OCI-LY7 (cell line): ENCODE measurements around the gene LHFPL2. TPM values are rescaled to one million over a fixed set of nuclear protein-coding genes. Genes with fewer than 3 reads are reported as not detected.

Source experiments
- BruUV-seq: library from RNA; stranded (reverse); fragments of 400-500 nt; replicated peaks from 2 replicates; lab custom pipeline; 2021; lab: Mats Ljungman, UMichigan
- CTCF ChIA-PET: fragments of 300-600 bp; sonication (Branson Sonifier 250); formaldehyde crosslinking; loops from one replicate; lab custom pipeline; 2022; ENCODE audit warnings: antibody characterized with exemption; ENCODE audit not compliant: unreplicated experiment; lab: Charles Lee
- POLR2A ChIA-PET: fragments of 300-600 bp; sonication (Branson Sonifier 250); formaldehyde crosslinking; loops from one replicate; lab custom pipeline; 2022; ENCODE audit warnings: antibody characterized with exemption; lab: Charles Lee
- DNase-seq: peaks from one replicate; pipeline ENCODE4 v3.0.0-alpha.2; 2015; ENCODE audit warnings: low spot score
- H2AFZ ChIP-seq: fragments of 200-600 bp; sonication (generic), shearing (Covaris generic); 2 replicates; pipeline ENCODE4 v1.6.1; 2014; ENCODE audit warnings: mild to moderate bottlenecking, antibody characterized with exemption, low read length, moderate library complexity
- H3K27ac ChIP-seq: fragments of 200-600 bp; sonication (generic); 2 replicates; pipeline ENCODE4 v1.5.1; 2014; ENCODE audit warnings: mixed run types, low read depth, mild to moderate bottlenecking, moderate library complexity, low read length, inconsistent platforms; ENCODE audit not compliant: poor library complexity, severe bottlenecking
- H3K36me3 ChIP-seq: fragments of 200-600 bp; sonication (generic); 2 replicates; pipeline ENCODE4 v1.6.1; 2014; ENCODE audit warnings: mild to moderate bottlenecking, antibody characterized with exemption, low read length, moderate library complexity, mixed read lengths; ENCODE audit not compliant: insufficient read depth
- H3K4me1 ChIP-seq: fragments of 200-600 bp; sonication (generic); 2 replicates; pipeline ENCODE4 v1.5.1; 2014; ENCODE audit warnings: mild to moderate bottlenecking, low read length; ENCODE audit not compliant: insufficient read depth, poor library complexity, severe bottlenecking
- H3K4me2 ChIP-seq: fragments of 200-600 bp; sonication (generic); 2 replicates; pipeline ENCODE4 v1.6.1; 2014; ENCODE audit warnings: mild to moderate bottlenecking, low read length
- H3K4me3 ChIP-seq: fragments of 200-600 bp; sonication (generic); 2 replicates; pipeline ENCODE4 v1.5.1; 2014; ENCODE audit warnings: mild to moderate bottlenecking, low read depth, low read length; ENCODE audit not compliant: poor library complexity, severe bottlenecking
- H3K79me2 ChIP-seq: fragments of 200-600 bp; sonication (generic); 2 replicates; pipeline ENCODE4 v1.6.1; 2016; ENCODE audit warnings: low read depth, mild to moderate bottlenecking, low read length, moderate library complexity, mixed read lengths; ENCODE audit not compliant: insufficient read depth
- H3K9me2 ChIP-seq: fragments of 200-600 bp; sonication (generic); 2 replicates; pipeline ENCODE4 v1.6.1; 2016; ENCODE audit warnings: mild to moderate bottlenecking, low read length, mixed read lengths; ENCODE audit not compliant: insufficient read depth
- H3K9me3 ChIP-seq: fragments of 200-600 bp; sonication (generic); 2 replicates; pipeline ENCODE4 v1.6.1; 2014; ENCODE audit warnings: mild to moderate bottlenecking, mixed run types, low read length, mixed read lengths
- H4K20me1 ChIP-seq: fragments of 200-600 bp; sonication (generic); 2 replicates; pipeline ENCODE4 v1.6.1; 2014; ENCODE audit warnings: mild to moderate bottlenecking, antibody characterized with exemption, low read length, moderate library complexity, mixed read lengths; ENCODE audit not compliant: insufficient read depth
- CTCF ChIP-seq: fragments of 200-600 bp; sonication (generic); conservative IDR thresholded peaks from 2 replicates; pipeline ENCODE4 v1.5.1; 2014; ENCODE audit warnings: mild to moderate bottlenecking, antibody characterized with exemption, low read length, moderate library complexity, mixed read lengths
- EZH2phosphoT487 ChIP-seq: fragments of 200-600 bp; sonication (generic); IDR thresholded peaks from 2 replicates; pipeline ENCODE4 v1.6.1; 2018; ENCODE audit warnings: low read depth, borderline replicate concordance, mild to moderate bottlenecking, mixed run types, antibody characterized with exemption, low read length, moderate library complexity, mixed read lengths
- intact Hi-C: fragments of 100-400 bp; cut with micrococcal nuclease; formaldehyde crosslinking; loops from one replicate; pipeline ENCODE4 v1.10.0; 2022; ENCODE audit not compliant: unreplicated experiment
- total RNA-seq, 2 experiments: library from RNA; depleted of rRNA in 1 of 2; stranded (reverse); fragments of >200 nt in 1 of 2; shearing (Covaris generic) in 1 of 2; gene quantifications; 2 replicates each; pipeline ENCODE4 v1.2.3, GENCODE V29; 2014 to 2022

The LHFPL2 gene
- total RNA-seq, 2 experiments from 2014 or later: 12.2 to 24.0 TPM

- Histone ChIP-seq H2AFZ (no peak overlapping the region), H3K4me2 (no peak overlapping the region), H3K79me2 (no peaks in the 10 kb centered on the region), H3K27ac (no peak overlapping the region), H3K4me1 (no peaks in the 10 kb centered on the region), H3K9me3 (no peaks in the 10 kb centered on the region), H4K20me1 (no peaks in the 10 kb centered on the region), H3K36me3 (peaks cover 85% of the 10 kb centered on the region), H3K4me3 (no peak overlapping the region), H3K9me2 (no peaks in the 10 kb centered on the region)
- no TSS peak for BruUV-seq
- intact Hi-C loops: no loop called here
- TF ChIP-seq EZH2phosphoT487 (no peak), CTCF (no peak)
- no peak for DNase-seq
- POLR2A ChIA-PET: no interaction called here
- CTCF ChIA-PET: no interaction called here
Measured at GRCh38 chr5:78628270-78628992, 20.1 kb downstream of the LHFPL2 start.

GRCh38 chr5:78627766-78628165 is 20.8 kb downstream of the LHFPL2 start:
- ChIA-PET CTCF (no interaction called here), POLR2A (interaction anchor here (0.6 kb wide), 1 partner anchor 101 kb away, joined by 4 read pairs; no protein-coding TSS in a partner anchor)
- intact Hi-C loops: no loop called here
- no TSS peak for BruUV-seq
- Histone ChIP-seq H2AFZ (no peak overlapping the region), H3K36me3 (peaks cover 83% of the 10 kb centered on the region), H3K27ac (no peak overlapping the region), H3K79me2 (no peaks in the 10 kb centered on the region), H3K4me2 (no peak overlapping the region), H4K20me1 (no peaks in the 10 kb centered on the region), H3K4me3 (no peak overlapping the region), H3K9me3 (no peaks in the 10 kb centered on the region), H3K4me1 (no peaks in the 10 kb centered on the region), H3K9me2 (no peaks in the 10 kb centered on the region)
- TF ChIP-seq CTCF (no peak), EZH2phosphoT487 (no peak)
- DNase-seq: no peak

- H3K9me3 ChIP-seq: no peaks in the 10 kb centered on the region
- no peak overlapping the region for H2AFZ ChIP-seq
- H4K20me1 ChIP-seq: no peaks in the 10 kb centered on the region
- no peaks in the 10 kb centered on the region for H3K79me2 ChIP-seq
- intact Hi-C loops: no loop called here
- ChIA-PET POLR2A (no interaction called here), CTCF (no interaction called here)
- no peak overlapping the region for H3K27ac ChIP-seq
- DNase-seq: no peak
- no peaks in the 10 kb centered on the region for H3K9me2 ChIP-seq
- H3K4me2 ChIP-seq: no peak overlapping the region
- H3K4me1 ChIP-seq: no peaks in the 10 kb centered on the region
- H3K4me3 ChIP-seq: no peak overlapping the region
- H3K36me3 ChIP-seq: peaks cover 83% of the 10 kb centered on the region
- TF ChIP-seq EZH2phosphoT487 (no peak), CTCF (peak; percentile 45)
- no TSS peak for BruUV-seq
Measured at GRCh38 chr5:78627175-78627574, 21.4 kb downstream of the LHFPL2 start.
